Hypothalamus (tissue), 51 donors: ENCODE results near the gene ZC2HC1B.
"Not testable (repeated sequence)": the region's sequence is repeated elsewhere in the genome, so short reads cannot be mapped to it uniquely, and the experiment has no call there.

Experiments
- DNase-seq, 51 donors: peaks; one replicate each; lab custom pipeline; 2025; lab: John Stamatoyannopoulos, UW

Gene ZC2HC1B

GRCh38 chr6:143867236-143867635 is 3.0 kb downstream of the ZC2HC1B start:
- no peak for DNase-seq

- DNase-seq: not testable (repeated sequence)
These were observed 4.5 kb downstream of the ZC2HC1B start for GRCh38 chr6:143868808-143869207.

GRCh38 chr6:143871202-143871730 is 7.0 kb downstream of the ZC2HC1B start:
- DNase-seq: not testable (repeated sequence)

GRCh38 chr6:143872201-143872600 is 7.9 kb downstream of the ZC2HC1B start:
- no peak for DNase-seq

DNA sequence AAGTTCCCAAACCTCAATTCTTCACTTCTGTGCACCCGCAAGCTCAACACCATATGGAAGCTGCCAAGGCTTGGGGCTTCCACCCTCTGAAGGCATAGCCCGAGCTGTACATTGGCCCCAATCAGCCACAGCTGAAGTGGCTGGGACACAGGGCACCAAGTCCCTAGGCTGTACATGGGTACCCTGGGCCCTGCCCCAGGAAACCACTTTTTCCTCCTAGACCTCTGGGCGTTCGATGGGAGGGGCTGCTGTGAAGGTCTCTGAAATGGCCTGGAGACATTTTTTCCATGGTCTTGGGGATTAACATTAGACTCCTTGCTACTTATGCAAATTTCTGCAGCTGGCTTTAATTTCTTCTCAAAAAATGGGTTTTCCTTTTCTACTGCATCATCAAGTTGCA is 9.3 kb downstream of the ZC2HC1B start:
- not testable (repeated sequence) for DNase-seq

GRCh38 chr6:143874503-143874902 is 10.2 kb downstream of the ZC2HC1B start:
- DNase-seq: not testable (repeated sequence)

GRCh38 chr6:143877584-143878271 is 13.5 kb downstream of the ZC2HC1B start:
- no peak for DNase-seq

DNA sequence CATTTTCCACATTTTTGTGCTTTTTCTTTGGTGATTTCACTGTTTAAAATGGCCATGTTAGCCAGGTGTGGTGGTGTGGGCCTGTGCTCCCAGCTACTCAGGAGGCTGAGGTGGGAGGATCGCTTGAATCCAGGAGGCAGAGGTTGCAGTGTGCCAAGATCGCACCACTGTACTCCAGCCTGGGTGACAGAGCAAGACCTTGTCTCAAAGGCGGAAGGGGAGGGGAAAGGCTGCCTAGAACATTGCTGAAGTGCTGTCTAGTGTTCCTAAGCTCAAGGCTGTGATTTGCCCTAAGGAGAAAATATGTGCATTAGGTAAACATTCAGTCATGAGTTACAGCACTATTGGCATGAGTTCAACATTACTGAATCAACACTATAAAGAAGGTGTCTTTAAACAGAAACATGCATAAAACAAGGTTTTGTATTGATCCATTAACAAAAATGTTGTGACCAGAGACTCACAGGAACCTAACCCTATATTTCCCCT is 14.0 kb downstream of the ZC2HC1B start:
- no peak for DNase-seq

GRCh38 chr6:143880412-143880811 is 16.1 kb downstream of the ZC2HC1B start:
- no peak for DNase-seq

GRCh38 chr6:143882401-143882930 is 18.2 kb downstream of the ZC2HC1B start:
- DNase-seq: no peak

DNA sequence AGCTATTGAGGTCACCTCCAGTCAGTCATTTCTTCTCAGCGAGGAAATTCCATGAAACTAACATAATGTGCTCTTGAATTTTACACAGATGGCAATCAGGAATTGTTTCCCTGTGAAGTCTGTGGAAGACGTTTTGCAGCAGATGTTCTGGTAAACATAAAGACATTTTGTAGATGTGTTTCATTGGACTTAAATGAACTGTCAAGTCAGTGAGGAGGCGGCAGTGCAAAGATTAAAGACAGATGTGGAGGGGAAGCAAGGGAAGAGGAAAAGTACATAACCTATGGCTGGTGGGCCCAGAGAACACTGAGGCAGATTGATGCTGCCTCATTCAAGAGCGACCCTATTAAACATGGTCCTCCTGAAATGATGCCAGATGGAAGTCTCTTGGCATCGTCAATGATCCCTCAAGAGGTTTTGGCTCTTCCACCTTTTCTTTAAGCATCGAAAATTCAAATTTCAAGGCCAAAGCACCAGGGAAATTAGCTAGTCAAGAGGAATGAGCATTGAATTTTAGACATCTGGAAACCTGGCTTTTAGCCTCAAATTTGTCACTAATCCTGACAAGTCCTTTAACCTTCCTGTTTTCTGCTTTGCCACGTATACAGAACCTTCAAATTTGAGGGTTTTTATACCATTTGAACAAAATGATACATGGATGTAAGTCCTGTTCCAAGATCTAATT is 20.1 kb downstream of the ZC2HC1B start:
- DNase-seq: no peak

- DNase-seq: no peak
These were observed 20.8 kb downstream of the ZC2HC1B start for GRCh38 chr6:143885116-143885515.

GRCh38 chr6:143894655-143895054 is 30.4 kb downstream of the ZC2HC1B start:
- no peak for DNase-seq

- no peak for DNase-seq
These were observed 32.0 kb downstream of the ZC2HC1B start for GRCh38 chr6:143896126-143896860.

DNA sequence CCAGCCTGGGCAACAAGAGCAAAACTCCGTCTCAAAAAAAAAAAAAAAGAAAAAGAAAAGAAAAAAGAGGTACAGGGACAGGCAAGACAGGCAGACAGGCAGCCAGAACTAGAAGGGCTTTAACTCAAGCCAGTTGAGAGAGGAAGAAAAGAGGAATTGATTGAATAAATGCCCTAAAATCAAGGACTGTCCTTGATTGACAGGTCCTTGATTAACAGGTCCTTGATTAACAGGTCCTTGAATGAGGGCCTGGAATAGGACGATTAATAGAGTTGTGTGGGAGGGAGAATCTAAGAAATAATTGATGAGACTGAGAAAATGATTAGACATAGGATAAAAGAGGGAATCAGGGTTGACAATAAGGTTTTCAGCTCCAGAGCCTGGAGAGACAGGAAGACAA is 36.1 kb downstream of the ZC2HC1B start:
- no peak for DNase-seq

DNA sequence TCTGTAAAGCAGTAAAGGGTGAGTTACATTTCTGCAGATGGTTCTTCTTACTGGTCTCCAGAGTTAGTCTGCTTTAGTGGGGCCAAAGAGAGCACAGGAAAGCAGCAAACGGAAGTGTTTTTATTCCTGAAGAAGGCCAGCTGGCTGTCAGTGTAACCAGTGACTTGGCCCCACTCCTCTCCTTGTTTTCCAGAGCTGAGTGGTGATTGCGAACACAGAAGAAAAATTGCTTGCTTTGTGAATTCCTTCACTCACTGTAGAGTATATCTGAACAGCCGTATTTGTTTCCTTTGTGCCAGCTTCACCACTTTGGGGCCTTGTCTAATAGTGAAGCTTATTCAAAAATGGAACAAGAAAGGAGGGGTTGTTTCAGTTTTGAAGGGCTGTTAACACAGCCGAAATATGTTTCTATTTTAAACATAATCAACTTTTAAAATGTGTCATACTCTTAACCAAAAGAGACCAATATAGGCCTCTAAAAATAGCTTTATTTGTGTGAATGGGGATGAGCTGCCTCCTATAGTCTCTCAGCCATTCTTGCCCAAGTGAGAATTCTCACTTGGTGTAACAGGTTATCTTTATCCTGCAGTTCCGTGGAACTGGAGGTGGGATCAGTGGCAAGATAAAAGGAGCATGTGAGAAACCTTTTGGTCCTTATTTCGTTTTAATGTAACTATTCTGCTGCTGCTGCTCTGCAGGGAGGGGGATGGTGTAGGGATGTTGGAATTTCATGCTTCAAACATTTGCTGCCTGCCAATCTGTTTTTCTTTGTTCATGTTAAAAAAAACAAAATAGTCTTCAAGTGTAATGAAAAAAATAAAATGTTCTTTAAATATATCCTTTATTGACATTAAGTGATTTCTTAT is 37.8 kb downstream of the ZC2HC1B start:
- DNase-seq: peak in 1 of 51 donors; percentile 4

DNA sequence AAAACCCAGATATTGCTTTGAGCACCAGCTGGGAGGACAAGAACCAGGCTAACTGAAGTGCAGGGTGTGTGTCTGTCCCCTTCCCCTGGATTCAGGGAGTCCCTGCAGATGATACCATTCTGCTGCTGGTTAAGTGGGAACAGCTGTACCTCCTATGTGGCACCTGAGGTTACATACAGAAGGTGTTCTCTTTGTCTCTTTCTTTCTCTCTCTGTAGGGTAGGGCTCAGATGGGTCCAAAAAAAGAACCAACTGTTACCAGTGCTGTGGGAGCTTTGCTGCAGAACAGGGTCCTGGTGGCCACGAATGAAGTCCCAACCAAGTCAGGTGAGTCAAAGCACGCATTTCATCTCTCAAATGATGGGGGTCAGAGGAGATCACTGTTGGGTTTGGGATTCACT is 38.6 kb downstream of the ZC2HC1B start:
- DNase-seq: no peak

DNA sequence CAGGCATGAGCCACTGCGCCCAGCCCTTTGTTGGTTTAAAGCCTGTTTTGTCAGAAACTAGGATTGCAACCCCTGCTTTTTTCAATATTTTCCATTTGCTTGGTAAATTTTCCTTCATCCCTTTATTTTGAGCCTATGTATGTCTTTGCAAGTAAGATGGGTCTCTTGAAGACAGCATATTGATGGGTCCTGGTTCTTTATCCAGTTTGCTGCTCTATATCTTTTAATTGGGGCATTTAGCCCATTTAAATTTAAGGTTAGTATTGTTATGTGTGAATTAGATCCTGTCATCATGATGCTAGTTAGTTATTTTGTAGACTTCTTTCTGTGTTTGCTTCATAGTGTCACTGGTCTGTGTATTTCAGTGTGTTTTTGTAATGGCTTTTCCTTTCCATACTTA is 46.8 kb downstream of the ZC2HC1B start:
- no peak for DNase-seq

DNA sequence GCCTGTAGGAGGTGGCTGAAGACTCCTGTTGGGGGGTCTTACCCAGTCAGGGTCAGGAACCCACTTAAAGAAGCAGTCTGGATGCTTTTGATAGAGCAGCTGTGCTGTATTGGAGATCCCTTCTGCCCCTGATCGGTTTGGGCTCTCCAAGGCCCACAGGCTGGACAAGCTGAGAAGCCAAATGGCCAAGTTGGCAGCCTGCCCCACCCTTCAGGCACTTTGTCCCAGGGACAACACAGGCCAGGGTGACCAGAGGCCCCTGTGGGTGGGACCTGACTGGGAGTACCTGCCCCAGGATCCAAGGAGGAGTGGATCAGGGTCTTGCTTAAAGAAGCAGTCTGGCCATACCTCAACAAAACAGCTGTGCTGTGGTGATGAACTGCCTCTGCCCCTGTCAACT is 48.4 kb downstream of the ZC2HC1B start:
- no peak for DNase-seq

- not testable (repeated sequence) for DNase-seq
These were observed 52.8 kb downstream of the ZC2HC1B start for GRCh38 chr6:143917026-143917425.
